ENCODE results near the gene BANP. TPM values are rescaled to one million over a fixed set of nuclear protein-coding genes. Genes with fewer than 3 reads are reported as not detected.

Gene BANP
- total and polyA plus RNA-seq, 2 of the 8 experiments (the other 6 are each of a cell fraction or from before 2014, with no cell fraction given), result 25.8 to 39.8 TPM

DNA sequence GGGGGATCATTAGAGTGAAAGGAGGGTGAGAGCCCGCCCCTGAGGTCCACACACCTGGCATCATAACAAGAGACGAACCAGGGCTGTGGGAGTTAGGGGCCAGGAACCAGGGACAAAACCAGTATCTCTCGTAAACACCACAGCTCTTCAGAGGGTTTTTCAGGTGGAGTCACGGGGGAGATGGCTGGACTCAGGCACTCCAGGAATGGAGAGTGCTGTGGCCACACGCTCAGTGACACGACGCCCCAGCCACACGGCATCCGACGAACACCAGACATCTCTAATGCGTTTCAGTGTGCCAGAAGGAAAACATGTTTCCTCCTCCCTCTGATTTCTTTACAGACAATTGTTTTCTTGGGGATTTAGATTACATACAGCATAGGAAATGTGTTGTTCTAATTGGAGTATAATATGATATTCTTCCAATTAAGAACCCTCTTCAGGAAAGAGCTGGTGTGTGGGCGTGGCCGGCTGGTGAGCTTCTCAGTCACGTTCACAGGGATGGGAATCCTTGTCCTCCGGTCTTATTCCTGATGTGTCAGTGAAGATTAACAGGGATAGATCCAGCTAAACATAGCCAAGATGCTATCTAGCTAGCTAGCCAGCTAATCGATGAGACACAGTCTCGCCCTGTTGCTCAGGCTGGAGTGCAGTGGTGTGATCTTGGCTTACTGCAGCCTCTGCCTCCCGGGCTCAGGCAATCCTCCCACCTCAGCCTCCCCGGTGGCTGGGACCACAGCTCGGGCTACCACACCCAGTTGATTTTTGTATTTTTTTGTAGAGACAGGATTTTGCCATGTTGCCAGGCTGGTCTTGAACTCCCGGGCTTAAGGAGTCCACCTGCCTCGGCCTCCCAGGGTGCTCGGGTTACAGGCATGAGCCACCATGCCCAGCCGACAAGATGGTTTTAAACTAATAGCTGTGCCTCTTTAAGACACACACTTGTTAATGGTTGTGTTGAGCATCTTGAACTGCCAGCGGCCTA lies 98.6 kb downstream of the BANP start:
- POLR2A ChIA-PET (ENCODE audit: partially characterized antibody), result interaction anchor here (0.5 kb wide), 1 partner anchor 1517 kb away, joined by 3 read pairs; no protein-coding TSS in a partner anchor
- WGBS, 2 experiments (ENCODE audit: extremely low coverage in 1 of 2, insufficient coverage in 1 of 2, insufficient read length in 1 of 2, insufficient replicate concordance in 2 of 2, low coverage in 1 of 2, low lambda C conversion rate in 2 of 2, missing lambda C conversion rate in 1 of 2), result 91% methylated on average over 21 of the region's 25 CpGs; no CpG with 5 or more reads in 1 of the 2 experiments
- no peak overlapping the region for H3K18ac ChIP-seq (ENCODE audit: extremely low read depth, low read length)
- peak overlapping the region; percentile 57; the same call in 1 of the 2 replicates for H4K8ac ChIP-seq (ENCODE audit: extremely low read depth, insufficient read depth, low read length)
- H4K20me1 ChIP-seq (replicated peaks in 1 of 2; ENCODE audit: control insufficient read depth in 1 of 2, insufficient read depth in 2 of 2, low read length in 2 of 2), result no peaks in the 10 kb centered on the region
- no peaks in the 10 kb centered on the region for H3K4me1 ChIP-seq (replicated peaks in 1 of 4; ENCODE audit: control insufficient read depth in 3 of 4, insufficient read depth in 4 of 4, low read length in 3 of 4)
- no peak overlapping the region for H2BK120ac ChIP-seq (replicated peaks; ENCODE audit: low read depth, low read length)
- H2AFZ ChIP-seq (ENCODE audit: low read length), result no peak overlapping the region
- no peak overlapping the region for H3K27ac ChIP-seq (ENCODE audit: low read depth, low read length)
- peaks cover 16% of the 10 kb centered on the region; the same call in 1 of the 2 replicates for H3K23me2 ChIP-seq (ENCODE audit: low read depth, low read length)
- FAIRE-seq (no peak), DNase-seq (ENCODE audit: low read depth in 1 of 2, low spot score in 2 of 2) (no peak)
- CTCF ChIA-PET (ENCODE audit: partially characterized antibody), result interaction anchor here (0.8 to 1.4 kb wide), 2 partner anchors 14 to 280 kb away, joined by 3 read pairs; no protein-coding TSS in a partner anchor
- no peak overlapping the region for H3K4me2 ChIP-seq (ENCODE audit: insufficient read depth in 1 of 2, low read depth in 2 of 2, low read length in 2 of 2)
- no peak overlapping the region for H3K4me3 ChIP-seq (ENCODE audit: extremely low read depth in 1 of 4, insufficient read depth in 2 of 4, low read depth in 3 of 4, low read length in 4 of 4)
- H3K14ac ChIP-seq (ENCODE audit: insufficient read length), result no peak overlapping the region
- no peak overlapping the region for H3K4ac ChIP-seq (replicated peaks; ENCODE audit: insufficient read length, low read depth, low read length)
- H2BK12ac ChIP-seq (ENCODE audit: low read depth, low read length), result no peak overlapping the region
- H3K36me3 ChIP-seq (ENCODE audit: control insufficient read depth in 2 of 4, insufficient read depth in 4 of 4, low read length in 3 of 4), result peaks cover 0 to 11% (median 6%) of the 10 kb centered on the region in 4 experiments; a peak in 3 of 8 replicates
- H3K27me3 ChIP-seq (replicated peaks in 1 of 4; ENCODE audit: control insufficient read depth in 3 of 4, extremely low read depth in 1 of 4, insufficient read depth in 3 of 4, low read length in 3 of 4), result no peaks in the 10 kb centered on the region
- H2BK5ac ChIP-seq (ENCODE audit: low read depth, low read length), result no peak overlapping the region
- no peaks in the 10 kb centered on the region for H3K79me1 ChIP-seq (ENCODE audit: low read depth, low read length)
- H3K9ac ChIP-seq (replicated peaks in 1 of 4; ENCODE audit: extremely low read depth in 1 of 4, low read depth in 3 of 4, low read length in 3 of 4), result no peak overlapping the region
- H3K23ac ChIP-seq (ENCODE audit: insufficient read length), result no peak overlapping the region
- no peaks in the 10 kb centered on the region for H3K9me3 ChIP-seq (ENCODE audit: insufficient read depth in 2 of 2, low read depth in 1 of 2, low read length in 1 of 2)
- no peak overlapping the region for H2BK15ac ChIP-seq (ENCODE audit: low read length)
- no peak overlapping the region for H4K5ac ChIP-seq (ENCODE audit: insufficient read length, low read depth, low read length)
- H2AK5ac ChIP-seq (ENCODE audit: low read depth, low read length), result no peak overlapping the region
- H4K91ac ChIP-seq (replicated peaks; ENCODE audit: insufficient read length, low read length), result no peak overlapping the region
- H2BK20ac ChIP-seq (ENCODE audit: low read length), result no peak overlapping the region
- H3K79me2 ChIP-seq (ENCODE audit: control insufficient read depth in 1 of 2, insufficient read depth in 2 of 2, low read length in 2 of 2), result no peaks in the 10 kb centered on the region
- no peak overlapping the region for H3K56ac ChIP-seq (replicated peaks; ENCODE audit: insufficient read length, low read depth, low read length)
- TF ChIP-seq POU5F1 (IDR thresholded peaks at IDR 0.05; ENCODE audit: low read depth, low read length) (no peak), KDM1A (IDR thresholded peaks at IDR 0.05; ENCODE audit: borderline replicate concordance, low read length) (no peak), EZH2 (IDR thresholded peaks at IDR 0.05; ENCODE audit: low read depth, low read length, severe bottlenecking) (no peak), RXRA (IDR thresholded peaks at IDR 0.05; ENCODE audit: insufficient read depth, low read depth, low read length) (no peak), SRF (IDR thresholded peaks at IDR 0.05; ENCODE audit: low read depth, low read length) (no peak), CHD2 (IDR thresholded peaks at IDR 0.05; ENCODE audit: low read length) (no peak), SAP30 (IDR thresholded peaks at IDR 0.05; ENCODE audit: insufficient read depth, insufficient replicate concordance, low read length) (no peak), POLR2AphosphoS5 (IDR thresholded peaks at IDR 0.05; ENCODE audit: low read depth, low read length) (no peak), PHF8 (conservative IDR thresholded peaks at IDR 0.05; ENCODE audit: low read depth, low read length) (no peak)
